NCI-H146 (cell line): ENCODE measurements around the gene EGFR.

Experiments used
- DNase-seq: peaks from one replicate; lab custom pipeline; 2025; lab: John Stamatoyannopoulos, UW

Gene EGFR

GRCh38 chr7:55036950-55037736 lies 18.3 kb downstream of the EGFR start:
- DNase-seq: no peak

- no peak for DNase-seq
Measured at GRCh38 chr7:55043691-55044370, 25.0 kb downstream of the EGFR start.

GRCh38 chr7:55044371-55044717 lies 25.5 kb downstream of the EGFR start:
- DNase-seq: no peak

- no peak for DNase-seq
Measured at GRCh38 chr7:55044791-55045190, 26.0 kb downstream of the EGFR start.

GRCh38 chr7:55046582-55047342 lies 27.9 kb downstream of the EGFR start:
- DNase-seq: no peak

GRCh38 chr7:55048221-55048859 lies 29.5 kb downstream of the EGFR start:
- no peak for DNase-seq

- no peak for DNase-seq
Measured at GRCh38 chr7:55050281-55050680, 31.5 kb downstream of the EGFR start.

- no peak for DNase-seq
Measured at GRCh38 chr7:55052081-55052480, 33.3 kb downstream of the EGFR start.

- no peak for DNase-seq
Measured at GRCh38 chr7:55052741-55053427, 34.1 kb downstream of the EGFR start.

- DNase-seq: no peak
Measured at GRCh38 chr7:55053651-55054571, 35.1 kb downstream of the EGFR start.

- no peak for DNase-seq
Measured at GRCh38 chr7:55054758-55055157, 35.9 kb downstream of the EGFR start.

- DNase-seq: no peak
Measured at GRCh38 chr7:55055479-55055878, 36.7 kb downstream of the EGFR start.

- no peak for DNase-seq
Measured at GRCh38 chr7:55056068-55056467, 37.3 kb downstream of the EGFR start.

GRCh38 chr7:55056577-55057480 lies 38.0 kb downstream of the EGFR start:
- no peak for DNase-seq

- no peak for DNase-seq
Measured at GRCh38 chr7:55058314-55058713, 39.5 kb downstream of the EGFR start.

GRCh38 chr7:55059021-55059420 lies 40.2 kb downstream of the EGFR start:
- DNase-seq: no peak

GRCh38 chr7:55060085-55060484 lies 41.3 kb downstream of the EGFR start:
- DNase-seq: no peak

- no peak for DNase-seq
Measured at GRCh38 chr7:55060636-55061022, 41.8 kb downstream of the EGFR start.

- DNase-seq: no peak
Measured at GRCh38 chr7:55061726-55062499, 43.1 kb downstream of the EGFR start.
